GM23338 (cell line): ENCODE measurements around the gene PPFIA1. TPM values are rescaled to one million over a fixed set of nuclear protein-coding genes. Genes with fewer than 3 reads are reported as not detected.

ENCODE experiments used
- ATAC-seq: fragments of 200-7000 bp; cut with Tn5 transposase; 3 replicates; pipeline ENCODE4 v1.9.1; 2020
- DNase-seq: peaks from one replicate; pipeline ENCODE4 v3.0.0-alpha.2; 2015; ENCODE audit warnings: low spot score
- H2AFZ ChIP-seq: fragments of 200-600 bp; sonication (generic); 2 replicates; pipeline ENCODE4 v1.8.0; 2016; ENCODE audit warnings: antibody characterized with exemption, mild to moderate bottlenecking, moderate library complexity
- H3F3A ChIP-seq: fragments of 200-600 bp; sonication (generic); replicated peaks from 2 replicates; pipeline ENCODE4 v1.8.0; 2017; ENCODE audit warnings: antibody characterized with exemption, mixed run types, low read depth
- H3K27ac ChIP-seq: fragments of 200-600 bp; sonication (generic); 2 replicates; pipeline ENCODE4 v1.6.1; 2016; ENCODE audit warnings: low read depth
- H3K27me3 ChIP-seq: fragments of 200-600 bp; sonication (generic); 2 replicates; pipeline ENCODE4 v1.8.0; 2016; ENCODE audit warnings: mild to moderate bottlenecking, mixed run types, moderate library complexity; ENCODE audit not compliant: insufficient read depth
- H3K36me3 ChIP-seq: fragments of 200-600 bp; sonication (generic); 2 replicates; pipeline ENCODE4 v1.8.0; 2016; ENCODE audit warnings: mild to moderate bottlenecking; ENCODE audit not compliant: insufficient read depth
- H3K4me1 ChIP-seq: fragments of 200-600 bp; sonication (generic); 2 replicates; pipeline ENCODE4 v1.8.0; 2016; ENCODE audit warnings: mild to moderate bottlenecking, moderate library complexity; ENCODE audit not compliant: insufficient read depth
- H3K4me2 ChIP-seq: fragments of 200-600 bp; sonication (generic); 2 replicates; pipeline ENCODE4 v1.7.1; 2017; ENCODE audit warnings: mixed run types
- H3K4me3 ChIP-seq: fragments of 200-600 bp; sonication (generic); 2 replicates; pipeline ENCODE4 v1.6.1; 2016; ENCODE audit warnings: mixed run types
- H3K79me2 ChIP-seq: fragments of 200-600 bp; sonication (generic); replicated peaks from 2 replicates; pipeline ENCODE4 v1.8.0; 2017; ENCODE audit warnings: mild to moderate bottlenecking; ENCODE audit not compliant: insufficient read depth
- H3K9me2 ChIP-seq: fragments of 200-600 bp; sonication (generic); 2 replicates; pipeline ENCODE4 v1.8.0; 2017; ENCODE audit not compliant: insufficient read depth
- H4K20me1 ChIP-seq: fragments of 200-600 bp; sonication (generic); replicated peaks from 2 replicates; pipeline ENCODE4 v1.8.0; 2017; ENCODE audit warnings: mild to moderate bottlenecking; ENCODE audit not compliant: insufficient read depth
- H3K27ac Mint-ChIP-seq: 2 replicates; pipeline ENCODE4 v1.8.0; 2020; ENCODE audit warnings: inconsistent platforms, mild to moderate bottlenecking, moderate library complexity, mixed read lengths
- H3K27me3 Mint-ChIP-seq: 3 replicates; pipeline ENCODE4 v1.8.0; 2022; ENCODE audit warnings: low read depth, mild to moderate bottlenecking, moderate library complexity, mixed read lengths, inconsistent platforms; ENCODE audit not compliant: insufficient read depth, poor library complexity
- H3K36me3 Mint-ChIP-seq: 3 replicates; pipeline ENCODE4 v1.8.0; 2021; ENCODE audit warnings: low read depth, mild to moderate bottlenecking, inconsistent platforms, moderate library complexity, mixed read lengths
- H3K4me1 Mint-ChIP-seq: 3 replicates; pipeline ENCODE4 v1.8.0; 2020; ENCODE audit warnings: mild to moderate bottlenecking, inconsistent platforms, mixed read lengths
- H3K4me3 Mint-ChIP-seq: 3 replicates; pipeline ENCODE4 v1.8.0; 2021; ENCODE audit warnings: moderate library complexity, mild to moderate bottlenecking, inconsistent platforms, mixed read lengths
- H3K9me3 Mint-ChIP-seq: 3 replicates; pipeline ENCODE4 v1.8.0; 2020; ENCODE audit warnings: moderate library complexity, mild to moderate bottlenecking, inconsistent platforms, mixed read lengths
- CREB1 ChIP-seq: fragments of 250-450 bp; sonication (Bioruptor Pico); IDR thresholded peaks from 2 replicates; pipeline ENCODE4 v1.5.0; 2020; ENCODE audit warnings: low read depth, mild to moderate bottlenecking, moderate library complexity
- JUNB ChIP-seq: IDR thresholded peaks from one replicate; pipeline ENCODE4 v1.6.1; 2016; ENCODE audit warnings: antibody characterized with exemption; ENCODE audit not compliant: unreplicated experiment
- NANOG ChIP-seq: IDR thresholded peaks from 2 replicates; pipeline ENCODE4 v1.6.1; 2016; ENCODE audit warnings: antibody characterized with exemption, borderline replicate concordance
- POLR2AphosphoS5 ChIP-seq: IDR thresholded peaks from 2 replicates; pipeline ENCODE4 v1.6.1; 2016; ENCODE audit warnings: antibody characterized with exemption, low read depth
- ZNF114 ChIP-seq: fragments of 250-450 bp; sonication (Bioruptor Pico); IDR thresholded peaks from 2 replicates; pipeline ENCODE4 v1.5.0; 2020; ENCODE audit warnings: mild to moderate bottlenecking, moderate library complexity
- ZNF331 ChIP-seq: fragments of 250-450 bp; sonication (Bioruptor Pico); IDR thresholded peaks from 2 replicates; pipeline ENCODE4 v1.5.0; 2020; ENCODE audit warnings: low read depth, mild to moderate bottlenecking, moderate library complexity
- polyA plus RNA-seq: library from polyadenylated mRNA; unstranded; fragments of >200 nt; fragmentation: Nextera tagmentation; extraction: Ambion mirVana; gene quantifications from 2 replicates; pipeline ENCODE4 v1.2.1, GENCODE V29; 2016
- total RNA-seq: library from RNA; depleted of rRNA; stranded (reverse); fragments of >200 nt; shearing (Covaris generic); gene quantifications from 2 replicates; pipeline ENCODE4 v1.2.3, GENCODE V29; 2014
- TF ChIP-seq, protein P1 (sequence below), 2 experiments: fragments of 200-600 bp in 1 of 2; sonication (generic) in 1 of 2; conservative IDR thresholded peaks; 2 replicates each; pipeline versions ENCODE4 v1.5.1 to v1.6.1; 2016 to 2017; ENCODE audit warnings: antibody characterized with exemption in 2 of 2, low read depth in 2 of 2, mild to moderate bottlenecking in 2 of 2, moderate library complexity in 1 of 2
- TF ChIP-seq, protein P2 (sequence below): IDR thresholded peaks from one replicate; pipeline ENCODE4 v1.6.1; 2018; ENCODE audit warnings: antibody characterized with exemption; ENCODE audit not compliant: unreplicated experiment
- TF ChIP-seq, protein P3 (sequence below): fragments of 250-450 bp; sonication (Bioruptor Pico); IDR thresholded peaks from 2 replicates; pipeline ENCODE4 v1.5.0; 2020; ENCODE audit warnings: mild to moderate bottlenecking, moderate library complexity

PPFIA1 gene
- total and polyA plus RNA-seq, 2 experiments from 2014 or later: 41.7 to 62.0 TPM

DNA sequence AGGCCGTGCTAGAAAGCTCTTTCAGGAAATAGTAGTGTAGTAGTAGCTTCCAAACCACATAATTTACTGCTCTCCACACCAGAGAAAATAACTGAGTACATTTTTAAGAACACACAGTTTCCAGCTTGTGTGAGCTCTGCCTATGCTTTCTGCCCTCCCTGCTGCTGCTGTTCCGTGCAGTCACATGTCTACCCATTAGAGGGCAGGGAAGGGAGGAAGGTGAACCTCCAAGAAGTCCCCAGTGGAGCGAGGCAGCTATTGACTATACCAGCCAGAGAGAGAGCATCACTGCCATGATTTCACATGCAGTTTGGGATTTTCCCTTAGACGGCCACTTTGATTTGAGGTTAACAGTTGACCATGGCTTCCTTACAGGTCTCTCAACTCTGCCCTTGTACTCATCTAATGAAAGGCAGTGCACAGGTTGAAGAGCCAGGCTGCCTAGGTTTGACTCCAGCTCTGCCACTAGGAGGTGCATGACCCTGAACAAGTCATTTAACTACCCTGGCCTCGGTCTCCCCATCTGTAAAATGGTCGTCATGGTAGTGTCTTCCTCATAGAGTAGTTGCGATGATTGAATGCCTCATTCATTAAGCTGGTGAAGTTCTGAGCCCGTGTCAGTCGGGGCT is 108.1 kb downstream of the PPFIA1 start:
- DNase-seq: peak; percentile 42
- ATAC-seq: peak; percentile 45
- H3K9me2 ChIP-seq: no peaks in the 10 kb centered on the region
- no peak overlapping the region for H2AFZ ChIP-seq
- peaks cover 38% of the 10 kb centered on the region for H3K36me3 ChIP-seq
- peaks cover 15% of the 10 kb centered on the region; the same call in 1 of the 2 replicates for H4K20me1 ChIP-seq
- H3K4me3 Mint-ChIP-seq: no peak overlapping the region
- TF ChIP-seq, protein P1, sequence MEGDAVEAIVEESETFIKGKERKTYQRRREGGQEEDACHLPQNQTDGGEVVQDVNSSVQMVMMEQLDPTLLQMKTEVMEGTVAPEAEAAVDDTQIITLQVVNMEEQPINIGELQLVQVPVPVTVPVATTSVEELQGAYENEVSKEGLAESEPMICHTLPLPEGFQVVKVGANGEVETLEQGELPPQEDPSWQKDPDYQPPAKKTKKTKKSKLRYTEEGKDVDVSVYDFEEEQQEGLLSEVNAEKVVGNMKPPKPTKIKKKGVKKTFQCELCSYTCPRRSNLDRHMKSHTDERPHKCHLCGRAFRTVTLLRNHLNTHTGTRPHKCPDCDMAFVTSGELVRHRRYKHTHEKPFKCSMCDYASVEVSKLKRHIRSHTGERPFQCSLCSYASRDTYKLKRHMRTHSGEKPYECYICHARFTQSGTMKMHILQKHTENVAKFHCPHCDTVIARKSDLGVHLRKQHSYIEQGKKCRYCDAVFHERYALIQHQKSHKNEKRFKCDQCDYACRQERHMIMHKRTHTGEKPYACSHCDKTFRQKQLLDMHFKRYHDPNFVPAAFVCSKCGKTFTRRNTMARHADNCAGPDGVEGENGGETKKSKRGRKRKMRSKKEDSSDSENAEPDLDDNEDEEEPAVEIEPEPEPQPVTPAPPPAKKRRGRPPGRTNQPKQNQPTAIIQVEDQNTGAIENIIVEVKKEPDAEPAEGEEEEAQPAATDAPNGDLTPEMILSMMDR (conservative IDR thresholded peaks at IDR 0.05; ENCODE audit: low read depth in 2 of 2): peak; percentile 37 to 42
- TF ChIP-seq, protein P2, sequence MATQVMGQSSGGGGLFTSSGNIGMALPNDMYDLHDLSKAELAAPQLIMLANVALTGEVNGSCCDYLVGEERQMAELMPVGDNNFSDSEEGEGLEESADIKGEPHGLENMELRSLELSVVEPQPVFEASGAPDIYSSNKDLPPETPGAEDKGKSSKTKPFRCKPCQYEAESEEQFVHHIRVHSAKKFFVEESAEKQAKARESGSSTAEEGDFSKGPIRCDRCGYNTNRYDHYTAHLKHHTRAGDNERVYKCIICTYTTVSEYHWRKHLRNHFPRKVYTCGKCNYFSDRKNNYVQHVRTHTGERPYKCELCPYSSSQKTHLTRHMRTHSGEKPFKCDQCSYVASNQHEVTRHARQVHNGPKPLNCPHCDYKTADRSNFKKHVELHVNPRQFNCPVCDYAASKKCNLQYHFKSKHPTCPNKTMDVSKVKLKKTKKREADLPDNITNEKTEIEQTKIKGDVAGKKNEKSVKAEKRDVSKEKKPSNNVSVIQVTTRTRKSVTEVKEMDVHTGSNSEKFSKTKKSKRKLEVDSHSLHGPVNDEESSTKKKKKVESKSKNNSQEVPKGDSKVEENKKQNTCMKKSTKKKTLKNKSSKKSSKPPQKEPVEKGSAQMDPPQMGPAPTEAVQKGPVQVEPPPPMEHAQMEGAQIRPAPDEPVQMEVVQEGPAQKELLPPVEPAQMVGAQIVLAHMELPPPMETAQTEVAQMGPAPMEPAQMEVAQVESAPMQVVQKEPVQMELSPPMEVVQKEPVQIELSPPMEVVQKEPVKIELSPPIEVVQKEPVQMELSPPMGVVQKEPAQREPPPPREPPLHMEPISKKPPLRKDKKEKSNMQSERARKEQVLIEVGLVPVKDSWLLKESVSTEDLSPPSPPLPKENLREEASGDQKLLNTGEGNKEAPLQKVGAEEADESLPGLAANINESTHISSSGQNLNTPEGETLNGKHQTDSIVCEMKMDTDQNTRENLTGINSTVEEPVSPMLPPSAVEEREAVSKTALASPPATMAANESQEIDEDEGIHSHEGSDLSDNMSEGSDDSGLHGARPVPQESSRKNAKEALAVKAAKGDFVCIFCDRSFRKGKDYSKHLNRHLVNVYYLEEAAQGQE: no peak
- TF ChIP-seq CREB1 (CRISPR knock-in tag): no peak
- no peak overlapping the region for H3K27ac Mint-ChIP-seq
- H3K4me1 Mint-ChIP-seq: peaks cover 18% of the 10 kb centered on the region
- 0 out of 2 replicates have a peak, but pooled peaks cover 7% of the 10 kb centered on the region for H3K79me2 ChIP-seq
- H3K9me3 Mint-ChIP-seq: no peaks in the 10 kb centered on the region
- no peak overlapping the region for H3K4me3 ChIP-seq
- H3K4me2 ChIP-seq: no peak overlapping the region
- peaks cover 20% of the 10 kb centered on the region for H3K4me1 ChIP-seq
- peaks cover 9% of the 10 kb centered on the region for H3K27me3 Mint-ChIP-seq
- peaks cover 7% of the 10 kb centered on the region; the same call in 1 of the 2 replicates for H3F3A ChIP-seq
- H3K36me3 Mint-ChIP-seq: peaks cover 57% of the 10 kb centered on the region
- H3K27ac ChIP-seq: peak overlapping the region; percentile 27; the same call in 1 of the 2 replicates
- no peaks in the 10 kb centered on the region for H3K27me3 ChIP-seq

DNA sequence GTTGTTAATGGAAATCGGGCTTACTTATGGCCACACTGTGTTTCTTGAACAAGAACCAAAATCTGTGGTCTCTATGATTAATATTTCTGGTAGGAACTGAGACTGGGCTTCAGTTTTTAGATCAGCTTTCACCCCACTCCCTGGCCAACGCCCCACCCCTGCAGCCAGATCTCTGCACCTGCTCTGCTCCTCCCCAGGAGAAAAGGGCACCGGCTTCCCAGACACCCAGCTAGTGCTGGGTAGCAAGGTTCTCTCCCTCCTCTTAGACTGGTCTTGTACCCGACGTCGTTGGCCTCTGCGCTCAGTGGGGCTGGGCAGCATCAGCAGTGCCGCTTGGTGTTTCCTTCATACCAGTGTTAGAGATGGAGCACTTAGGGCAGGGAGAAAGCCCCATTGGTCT is 110.9 kb downstream of the PPFIA1 start:
- Histone ChIP-seq H3K79me2 (0 out of 2 replicates have a peak, but pooled peaks cover 22% of the 10 kb centered on the region), H3K4me3 (no peak overlapping the region), H4K20me1 (peaks cover 31% of the 10 kb centered on the region), H3K9me2 (no peaks in the 10 kb centered on the region), H3K27me3 (no peaks in the 10 kb centered on the region), H3K27ac (peak overlapping the region; percentile 92), H2AFZ (no peak overlapping the region), H3K4me1 (peaks cover 32% of the 10 kb centered on the region), H3K4me2 (0 out of 2 replicates have a peak overlapping the region, but pooled peaks have one; percentile 44), H3K36me3 (peaks cover 23% of the 10 kb centered on the region; the same call in 1 of the 2 replicates), H3F3A (peaks cover 23% of the 10 kb centered on the region; the same call in 1 of the 2 replicates)
- DNase-seq: no peak
- Mint-ChIP-seq H3K27ac (0 out of 2 replicates have a peak overlapping the region, but pooled peaks have one; percentile 91), H3K9me3 (no peaks in the 10 kb centered on the region), H3K27me3 (peaks cover 3% of the 10 kb centered on the region), H3K36me3 (peaks cover 68% of the 10 kb centered on the region), H3K4me3 (no peak overlapping the region), H3K4me1 (peaks cover 32% of the 10 kb centered on the region)
- peak; percentile 8; the same call in 1 of the 3 replicates for ATAC-seq
- no peak for TF ChIP-seq CREB1 (CRISPR knock-in tag)
- no peak for TF ChIP-seq NANOG
- no peak for TF ChIP-seq ZNF114
- no peak for TF ChIP-seq POLR2AphosphoS5
- no peak for TF ChIP-seq JUNB
- TF ChIP-seq, protein P3, sequence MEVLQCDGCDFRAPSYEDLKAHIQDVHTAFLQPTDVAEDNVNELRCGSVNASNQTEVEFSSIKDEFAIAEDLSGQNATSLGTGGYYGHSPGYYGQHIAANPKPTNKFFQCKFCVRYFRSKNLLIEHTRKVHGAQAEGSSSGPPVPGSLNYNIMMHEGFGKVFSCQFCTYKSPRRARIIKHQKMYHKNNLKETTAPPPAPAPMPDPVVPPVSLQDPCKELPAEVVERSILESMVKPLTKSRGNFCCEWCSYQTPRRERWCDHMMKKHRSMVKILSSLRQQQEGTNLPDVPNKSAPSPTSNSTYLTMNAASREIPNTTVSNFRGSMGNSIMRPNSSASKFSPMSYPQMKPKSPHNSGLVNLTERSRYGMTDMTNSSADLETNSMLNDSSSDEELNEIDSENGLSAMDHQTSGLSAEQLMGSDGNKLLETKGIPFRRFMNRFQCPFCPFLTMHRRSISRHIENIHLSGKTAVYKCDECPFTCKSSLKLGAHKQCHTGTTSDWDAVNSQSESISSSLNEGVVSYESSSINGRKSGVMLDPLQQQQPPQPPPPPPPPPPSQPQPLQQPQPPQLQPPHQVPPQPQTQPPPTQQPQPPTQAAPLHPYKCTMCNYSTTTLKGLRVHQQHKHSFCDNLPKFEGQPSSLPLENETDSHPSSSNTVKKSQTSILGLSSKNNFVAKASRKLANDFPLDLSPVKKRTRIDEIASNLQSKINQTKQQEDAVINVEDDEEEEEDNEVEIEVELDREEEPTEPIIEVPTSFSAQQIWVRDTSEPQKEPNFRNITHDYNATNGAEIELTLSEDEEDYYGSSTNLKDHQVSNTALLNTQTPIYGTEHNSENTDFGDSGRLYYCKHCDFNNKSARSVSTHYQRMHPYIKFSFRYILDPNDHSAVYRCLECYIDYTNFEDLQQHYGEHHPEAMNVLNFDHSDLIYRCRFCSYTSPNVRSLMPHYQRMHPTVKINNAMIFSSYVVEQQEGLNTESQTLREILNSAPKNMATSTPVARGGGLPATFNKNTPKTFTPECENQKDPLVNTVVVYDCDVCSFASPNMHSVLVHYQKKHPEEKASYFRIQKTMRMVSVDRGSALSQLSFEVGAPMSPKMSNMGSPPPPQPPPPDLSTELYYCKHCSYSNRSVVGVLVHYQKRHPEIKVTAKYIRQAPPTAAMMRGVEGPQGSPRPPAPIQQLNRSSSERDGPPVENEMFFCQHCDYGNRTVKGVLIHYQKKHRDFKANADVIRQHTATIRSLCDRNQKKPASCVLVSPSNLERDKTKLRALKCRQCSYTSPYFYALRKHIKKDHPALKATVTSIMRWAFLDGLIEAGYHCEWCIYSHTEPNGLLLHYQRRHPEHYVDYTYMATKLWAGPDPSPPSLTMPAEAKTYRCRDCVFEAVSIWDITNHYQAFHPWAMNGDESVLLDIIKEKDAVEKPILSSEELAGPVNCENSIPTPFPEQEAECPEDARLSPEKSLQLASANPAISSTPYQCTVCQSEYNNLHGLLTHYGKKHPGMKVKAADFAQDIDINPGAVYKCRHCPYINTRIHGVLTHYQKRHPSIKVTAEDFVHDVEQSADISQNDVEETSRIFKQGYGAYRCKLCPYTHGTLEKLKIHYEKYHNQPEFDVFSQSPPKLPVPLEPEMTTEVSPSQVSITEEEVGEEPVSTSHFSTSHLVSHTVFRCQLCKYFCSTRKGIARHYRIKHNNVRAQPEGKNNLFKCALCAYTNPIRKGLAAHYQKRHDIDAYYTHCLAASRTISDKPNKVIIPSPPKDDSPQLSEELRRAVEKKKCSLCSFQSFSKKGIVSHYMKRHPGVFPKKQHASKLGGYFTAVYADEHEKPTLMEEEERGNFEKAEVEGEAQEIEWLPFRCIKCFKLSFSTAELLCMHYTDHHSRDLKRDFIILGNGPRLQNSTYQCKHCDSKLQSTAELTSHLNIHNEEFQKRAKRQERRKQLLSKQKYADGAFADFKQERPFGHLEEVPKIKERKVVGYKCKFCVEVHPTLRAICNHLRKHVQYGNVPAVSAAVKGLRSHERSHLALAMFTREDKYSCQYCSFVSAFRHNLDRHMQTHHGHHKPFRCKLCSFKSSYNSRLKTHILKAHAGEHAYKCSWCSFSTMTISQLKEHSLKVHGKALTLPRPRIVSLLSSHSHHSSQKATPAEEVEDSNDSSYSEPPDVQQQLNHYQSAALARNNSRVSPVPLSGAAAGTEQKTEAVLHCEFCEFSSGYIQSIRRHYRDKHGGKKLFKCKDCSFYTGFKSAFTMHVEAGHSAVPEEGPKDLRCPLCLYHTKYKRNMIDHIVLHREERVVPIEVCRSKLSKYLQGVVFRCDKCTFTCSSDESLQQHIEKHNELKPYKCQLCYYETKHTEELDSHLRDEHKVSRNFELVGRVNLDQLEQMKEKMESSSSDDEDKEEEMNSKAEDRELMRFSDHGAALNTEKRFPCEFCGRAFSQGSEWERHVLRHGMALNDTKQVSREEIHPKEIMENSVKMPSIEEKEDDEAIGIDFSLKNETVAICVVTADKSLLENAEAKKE (CRISPR knock-in tag): no peak
- TF ChIP-seq ZNF331 (CRISPR knock-in tag): no peak
